Activated CD8-positive, alpha-beta T cell treated with anti-CD3 and anti-CD28 coated beads for 36 hours (primary cell): ENCODE measurements around the gene EME1. TPM values are rescaled to one million over a fixed set of nuclear protein-coding genes. Genes with fewer than 3 reads are reported as not detected.
A peak's percentile ranks its signal among the peaks of the same experiment; 100 is the strongest.

Source experiments
- ATAC-seq: fragments of 200-7000 bp; cut with Tn5 transposase; one replicate; pipeline ENCODE4 v1.10.0; 2021; ENCODE audit warnings: mild to moderate bottlenecking, moderate library complexity
- CTCF ChIA-PET: fragments of 350-600 bp; sonication (Branson Sonifier 250); formaldehyde crosslinking; loops from one replicate; lab custom pipeline; 2021; ENCODE audit warnings: antibody characterized with exemption; lab: Charles Lee
- POLR2A ChIA-PET: fragments of 350-600 bp; sonication (Branson Sonifier 250); formaldehyde crosslinking; loops from one replicate; lab custom pipeline; 2021; ENCODE audit warnings: antibody characterized with exemption; lab: Charles Lee
- DNase-seq: peaks from one replicate; pipeline ENCODE4 v3.0.0-alpha.2; 2020
- H3K27ac Mint-ChIP-seq: one replicate; pipeline ENCODE4 v1.8.0; 2021; ENCODE audit warnings: mild to moderate bottlenecking, mixed read lengths
- H3K27me3 Mint-ChIP-seq: one replicate; pipeline ENCODE4 v1.8.0; 2021; ENCODE audit warnings: mixed read lengths
- H3K36me3 Mint-ChIP-seq: one replicate; pipeline ENCODE4 v1.8.0; 2021; ENCODE audit warnings: low read depth, mixed read lengths
- H3K4me1 Mint-ChIP-seq: one replicate; pipeline ENCODE4 v1.8.0; 2021; ENCODE audit warnings: low read depth, mixed read lengths
- H3K4me3 Mint-ChIP-seq: one replicate; pipeline ENCODE4 v1.8.0; 2021; ENCODE audit warnings: mild to moderate bottlenecking, moderate library complexity, mixed read lengths
- H3K9me3 Mint-ChIP-seq: one replicate; pipeline ENCODE4 v1.8.0; 2021; ENCODE audit warnings: mixed read lengths
- CTCF ChIP-seq: fragments of 200-600 bp; IDR thresholded peaks from one replicate; pipeline ENCODE4 v1.8.0; 2022; ENCODE audit warnings: antibody characterized with exemption, mild to moderate bottlenecking
- intact Hi-C: fragments of 100-400 bp; cut with micrococcal nuclease; formaldehyde crosslinking; loops from one replicate; pipeline ENCODE4 v1.10.0; 2022
- total RNA-seq, 2 experiments: library from RNA; stranded (reverse); gene quantifications; one replicate each; pipeline ENCODE4 v1.2.3, GENCODE V29; 2021

The EME1 gene
- total RNA-seq, 2 experiments from 2014 or later = 48.0 to 48.6 TPM

- Mint-ChIP-seq H3K27ac (peak overlapping the region; percentile 75), H3K36me3 (peaks cover 16% of the 10 kb centered on the region), H3K4me3 (no peak overlapping the region), H3K27me3 (no peaks in the 10 kb centered on the region), H3K9me3 (no peaks in the 10 kb centered on the region), H3K4me1 (peaks cover 16% of the 10 kb centered on the region)
- ATAC-seq (no peak), DNase-seq (no peak)
- TF ChIP-seq CTCF = no peak
- ChIA-PET POLR2A (interaction anchor here (1.0 to 8.1 kb wide), 5 partner anchors 9 to 38 kb away, joined by 3 to 69 read pairs (median 6); partner anchors contain the start of genes EME1, LRRC59, MRPL27 and XYLT2), CTCF (interaction anchor here (0.7 to 6.6 kb wide), 3 partner anchors 12 to 120 kb away, joined by 4 to 74 read pairs (median 69); partner anchors contain the start of genes LRRC59 and XYLT2)
- intact Hi-C loops = no loop called here
These were observed 13.9 kb upstream of the EME1 start for GRCh38 chr17:50359005-50359699.

- Mint-ChIP-seq H3K36me3 (peaks cover 13% of the 10 kb centered on the region), H3K27me3 (no peaks in the 10 kb centered on the region), H3K4me3 (no peak overlapping the region), H3K27ac (peak overlapping the region; percentile 75), H3K4me1 (peaks cover 16% of the 10 kb centered on the region), H3K9me3 (no peaks in the 10 kb centered on the region)
- no peak for ATAC-seq
- no peak for DNase-seq
- intact Hi-C loops = no loop called here
- ChIA-PET POLR2A (interaction anchor here (1.9 to 8.1 kb wide), 2 partner anchors 12 to 13 kb away, joined by 7 to 69 read pairs; partner anchors contain the start of genes EME1, MRPL27 and XYLT2), CTCF (interaction anchor here (0.9 to 6.6 kb wide), 3 partner anchors 9 to 38 kb away, joined by 3 to 74 read pairs (median 69); partner anchors contain the start of genes LRRC59 and XYLT2)
- TF ChIP-seq CTCF = no peak
These were observed 13.0 kb upstream of the EME1 start for GRCh38 chr17:50359998-50360461.

GRCh38 chr17:50360486-50361115 lies 12.4 kb upstream of the EME1 start:
- intact Hi-C loops = no loop called here

More at GRCh38 chr17:50360486-50361115, 12.4 kb upstream of the EME1 start:
- ChIA-PET CTCF (interaction anchor here (0.8 to 6.6 kb wide), 11 partner anchors 9 to 161 kb away, joined by 3 to 74 read pairs (median 13); partner anchors contain the start of genes EME1, LRRC59, MRPL27 and RSAD1), POLR2A (interaction anchor here (1.1 to 8.1 kb wide), 3 partner anchors 12 to 33 kb away, joined by 4 to 69 read pairs (median 50); partner anchors contain the start of genes EME1, MRPL27 and XYLT2)
- Mint-ChIP-seq H3K4me1 (peaks cover 16% of the 10 kb centered on the region), H3K36me3 (peaks cover 9% of the 10 kb centered on the region), H3K27me3 (no peaks in the 10 kb centered on the region), H3K9me3 (no peaks in the 10 kb centered on the region), H3K27ac (peak overlapping the region; percentile 77), H3K4me3 (no peak overlapping the region)
- no peak for TF ChIP-seq CTCF
- DNase-seq (no peak), ATAC-seq (peak; percentile 38)
